ENCODE measurements around the gene CMTM8.
A peak's percentile ranks its signal among the peaks of the same experiment; 100 is the strongest.
"Not testable (repeated sequence)": the region's sequence is repeated elsewhere in the genome, so short reads cannot be mapped to it uniquely, and the experiment has no call there.

CMTM8 gene, protein sequence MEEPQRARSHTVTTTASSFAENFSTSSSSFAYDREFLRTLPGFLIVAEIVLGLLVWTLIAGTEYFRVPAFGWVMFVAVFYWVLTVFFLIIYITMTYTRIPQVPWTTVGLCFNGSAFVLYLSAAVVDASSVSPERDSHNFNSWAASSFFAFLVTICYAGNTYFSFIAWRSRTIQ

GRCh38 chr3:32238453-32239306, at the start of gene CMTM8:
Gene CMTM8 (plus strand): TSS chr3:32238680. CDS start chr3:32238973, 293 bp downstream.
- peak; percentile 62 for DNase-seq

- DNase-seq = no peak
Measured at GRCh38 chr3:32189693-32190092, 48.8 kb upstream of the CMTM8 start.

DNA sequence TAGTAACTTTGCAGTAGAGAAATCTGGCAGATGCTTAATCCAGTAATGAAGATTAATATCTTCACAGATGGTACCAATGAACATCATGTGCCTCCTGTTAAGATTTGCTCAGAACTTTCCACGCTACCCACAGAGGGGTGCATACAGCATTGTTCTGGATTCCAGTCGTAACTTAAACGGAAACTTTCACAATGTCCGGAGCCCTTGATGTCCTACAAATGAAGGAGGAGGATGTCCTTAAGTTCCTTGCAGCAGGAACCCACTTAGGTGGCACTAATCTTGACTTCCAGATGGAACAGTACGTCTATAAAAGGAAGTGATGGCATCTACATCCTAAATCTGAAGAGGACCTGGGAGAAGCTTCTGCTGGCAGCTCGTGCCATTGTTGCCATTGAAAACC, 47.9 kb upstream of the CMTM8 start:
- not testable (repeated sequence) for DNase-seq

DNA sequence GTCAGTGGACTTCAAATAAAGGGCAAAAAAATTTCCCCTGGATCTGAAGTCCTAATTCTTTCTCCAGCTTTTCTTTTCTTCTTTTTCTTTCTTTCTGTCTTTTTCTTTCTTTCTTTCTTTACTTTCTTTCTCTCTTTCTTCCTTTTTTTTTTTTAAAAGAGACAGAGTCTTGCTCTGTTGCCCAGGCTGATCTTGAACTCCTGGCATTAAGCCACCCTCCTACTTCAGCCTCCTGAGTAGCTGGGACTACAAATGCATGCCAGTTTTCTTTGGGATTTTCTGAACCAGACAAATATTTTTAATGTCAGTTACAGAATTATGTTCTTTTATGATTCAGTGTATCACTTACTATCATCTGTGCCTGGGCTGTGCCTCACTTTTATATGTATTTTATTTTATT, 45.4 kb upstream of the CMTM8 start:
- no peak for DNase-seq

GRCh38 chr3:32194653-32195052, 43.8 kb upstream of the CMTM8 start:
- no peak for DNase-seq

DNA sequence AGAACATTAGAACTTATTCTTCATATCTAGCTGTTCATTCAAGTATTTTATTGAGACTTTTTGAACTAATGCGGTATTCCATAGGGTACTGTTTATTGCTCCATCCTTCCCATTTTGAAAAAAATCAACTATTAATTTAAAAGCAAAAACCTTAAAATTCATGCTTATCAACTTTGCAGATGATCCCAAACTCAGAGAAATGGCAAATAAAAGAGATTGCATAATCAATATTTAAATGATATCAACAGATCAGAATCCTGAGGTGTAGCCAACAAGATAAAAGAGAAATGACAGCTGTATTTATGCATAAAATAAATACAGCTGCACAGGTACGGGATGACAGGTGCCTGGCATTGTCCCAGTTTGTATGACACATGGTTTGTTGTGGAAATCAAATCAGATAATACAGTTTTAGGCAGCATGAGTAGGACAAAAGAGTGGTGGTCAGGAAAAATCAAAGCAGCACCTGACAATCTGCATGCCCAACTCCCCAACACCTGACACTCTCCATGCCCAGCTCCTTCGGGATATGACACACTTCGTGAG, 42.4 kb upstream of the CMTM8 start:
- no peak for DNase-seq

- no peak for DNase-seq
Measured at GRCh38 chr3:32197991-32198390, 40.5 kb upstream of the CMTM8 start.

DNA sequence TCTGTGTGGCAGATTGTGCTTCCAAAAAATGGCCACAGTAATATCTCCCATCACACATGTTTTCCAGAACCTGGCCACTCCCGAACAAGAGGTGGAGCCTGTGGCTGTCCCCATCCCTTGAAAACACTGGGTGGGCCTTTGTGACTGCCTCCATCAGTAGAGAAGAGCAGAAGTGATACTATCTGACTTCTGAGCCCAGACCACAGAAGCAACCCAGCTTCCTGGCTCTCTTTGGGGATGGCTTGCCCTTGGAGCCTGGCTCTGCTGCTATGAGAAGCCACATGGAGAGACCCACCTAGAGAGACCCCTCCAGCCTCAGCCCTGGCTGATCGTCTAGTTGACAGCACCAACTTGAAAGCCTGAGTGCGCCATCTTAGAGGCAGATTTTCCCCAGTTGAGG, 39.8 kb upstream of the CMTM8 start:
- no peak for DNase-seq

- DNase-seq = no peak
Measured at GRCh38 chr3:32200490-32200889, 38.0 kb upstream of the CMTM8 start.

DNA sequence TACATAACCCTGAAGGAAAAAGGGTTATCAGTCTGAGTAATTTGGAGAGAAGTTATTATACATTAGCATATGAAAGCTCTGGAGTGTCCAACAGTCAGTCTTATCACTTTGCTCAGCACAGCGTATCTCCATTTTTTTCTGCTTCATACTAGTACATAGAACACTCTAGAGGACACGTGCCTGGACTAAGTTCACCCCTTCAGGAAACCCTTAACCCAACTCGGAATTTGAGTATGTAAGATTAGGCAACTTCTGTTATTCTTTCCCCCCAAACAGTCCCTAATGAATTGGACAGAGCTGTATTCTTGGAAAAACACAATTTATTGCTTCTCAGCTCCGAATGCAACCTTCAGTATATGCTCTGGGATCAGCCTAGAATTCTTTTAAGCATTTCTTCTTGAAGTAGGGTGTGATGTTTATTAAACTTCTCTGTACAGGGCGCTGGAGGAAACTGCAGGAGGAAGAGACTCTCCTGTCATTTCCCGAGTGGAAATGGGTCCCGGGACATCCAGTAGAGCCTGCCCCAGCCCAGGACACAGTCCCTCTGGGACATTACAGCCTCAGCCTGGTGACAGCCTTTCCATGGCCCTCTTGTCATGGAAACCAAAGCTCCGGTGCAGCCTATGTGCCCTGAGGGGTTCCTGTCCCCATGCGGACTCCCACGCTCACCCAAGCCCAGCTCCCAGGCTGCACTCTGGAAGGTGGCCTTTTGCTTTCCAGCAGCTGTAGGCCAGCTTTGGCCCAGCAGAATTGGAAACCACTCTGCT, 37.3 kb upstream of the CMTM8 start:
- no peak for DNase-seq

DNA sequence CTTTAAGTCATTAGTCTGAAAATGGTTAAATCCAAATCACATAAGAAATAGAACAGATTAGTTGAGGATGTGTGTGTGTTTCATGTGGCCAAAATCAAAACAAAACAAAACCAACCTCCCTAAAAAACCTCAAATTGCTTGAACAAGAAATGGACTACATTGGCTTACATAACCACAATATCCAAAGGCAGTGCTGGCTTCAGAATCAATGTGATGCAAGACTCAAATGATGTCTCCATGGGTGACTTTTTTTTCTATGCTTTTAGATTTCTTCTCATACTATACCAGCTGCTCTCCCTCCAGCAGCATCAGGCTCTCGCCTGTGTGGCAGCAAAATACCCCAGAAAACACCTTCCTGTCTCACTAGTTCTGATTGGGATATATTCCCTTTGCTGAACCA, 36.0 kb upstream of the CMTM8 start:
- DNase-seq = no peak

DNA sequence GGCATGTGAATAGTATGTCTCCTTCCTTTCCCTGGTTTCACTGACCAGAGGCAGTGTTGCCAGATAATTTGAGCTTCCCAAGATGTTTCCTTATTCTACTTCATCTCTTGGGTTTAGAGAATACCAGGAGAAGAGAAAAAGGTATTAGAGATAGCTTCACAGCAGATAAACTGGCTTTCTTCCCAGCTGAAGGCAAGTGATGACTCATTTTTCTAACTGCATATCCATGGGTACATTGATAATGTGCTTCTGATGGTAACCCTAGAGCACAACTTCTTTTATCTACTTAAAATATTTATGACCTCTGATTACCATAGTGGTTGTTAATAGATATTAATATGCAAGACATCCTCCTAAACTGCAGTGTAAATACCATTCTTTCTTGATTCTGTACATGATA, 34.6 kb upstream of the CMTM8 start:
- DNase-seq = no peak

GRCh38 chr3:32208447-32208846, 30.0 kb upstream of the CMTM8 start:
- DNase-seq = no peak

- no peak for DNase-seq
Measured at GRCh38 chr3:32215185-32215584, 23.3 kb upstream of the CMTM8 start.

- DNase-seq = no peak
Measured at GRCh38 chr3:32216172-32216783, 22.2 kb upstream of the CMTM8 start.

- DNase-seq = no peak
Measured at GRCh38 chr3:32217339-32217738, 21.1 kb upstream of the CMTM8 start.

DNA sequence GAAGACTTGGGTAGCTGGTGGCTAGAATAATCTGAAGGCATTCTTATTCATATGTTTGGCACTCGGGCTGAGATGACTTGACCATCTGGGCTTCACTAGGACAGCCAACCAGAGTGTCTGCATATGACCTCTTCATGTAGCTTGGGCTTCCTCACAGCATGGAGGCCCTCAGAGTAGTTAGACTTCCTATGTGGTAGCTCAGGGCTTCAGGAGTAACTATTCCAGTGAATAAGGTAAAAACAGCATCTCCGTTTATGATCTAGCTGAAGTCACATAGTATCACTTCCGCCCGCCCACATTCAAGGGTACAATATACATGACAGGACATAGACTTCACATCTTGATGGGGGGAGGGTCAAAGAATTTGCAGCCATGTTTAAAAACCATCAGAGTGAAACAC, 18.9 kb upstream of the CMTM8 start:
- DNase-seq = no peak

- DNase-seq = no peak
Measured at GRCh38 chr3:32220006-32220405, 18.5 kb upstream of the CMTM8 start.

DNA sequence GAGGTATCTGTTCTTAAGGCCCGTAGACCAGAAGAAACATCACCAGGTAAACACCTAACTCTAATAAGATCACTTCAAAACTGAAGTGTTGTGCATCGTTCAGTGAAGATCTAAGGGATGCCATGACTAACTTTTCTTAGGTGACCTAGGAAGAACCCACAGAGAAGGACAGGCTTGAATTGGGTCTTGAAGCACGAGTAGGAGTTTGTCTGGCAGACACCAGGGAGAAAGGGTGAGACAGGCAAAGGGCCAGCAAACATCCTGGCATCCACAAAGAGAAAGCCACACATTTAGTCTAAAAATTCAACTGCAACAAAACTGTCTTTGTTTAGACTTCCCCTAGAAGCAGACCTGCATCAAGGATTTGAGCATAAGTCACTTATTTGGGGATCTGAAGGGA, 15.5 kb upstream of the CMTM8 start:
- DNase-seq = no peak

DNA sequence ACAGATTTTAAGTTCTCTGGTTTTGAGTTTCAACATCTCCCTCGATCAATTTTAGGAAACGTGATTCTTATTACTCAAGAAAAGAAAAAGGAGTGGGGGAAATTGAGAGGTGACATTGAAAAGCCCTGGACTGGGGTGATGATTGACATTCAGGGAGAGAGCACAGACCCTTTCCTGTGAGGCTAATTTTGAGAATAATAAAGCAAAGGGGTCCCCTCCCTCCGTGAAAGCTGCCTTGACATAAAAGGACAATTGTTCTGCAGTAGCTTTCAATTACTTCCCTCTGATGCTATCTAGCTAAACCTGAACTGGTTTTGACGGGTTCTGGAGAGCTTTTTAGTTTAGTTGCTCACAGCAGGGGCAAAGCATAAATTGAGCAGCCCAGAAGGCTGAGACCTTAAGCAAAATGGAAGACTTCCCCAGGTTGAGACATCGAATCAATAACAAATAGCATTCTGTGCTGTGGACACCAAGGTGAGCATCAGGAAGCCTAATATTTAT, 14.4 kb upstream of the CMTM8 start:
- no peak for DNase-seq

- DNase-seq = no peak
Measured at GRCh38 chr3:32226875-32227500, 11.5 kb upstream of the CMTM8 start.

GRCh38 chr3:32228743-32229142, 9.7 kb upstream of the CMTM8 start:
- not testable (repeated sequence) for DNase-seq

Measured in stimulated activated naive CD4-positive, alpha-beta T cell treated with Interleukin-2 at 50 U/mL for 16 hours (primary cell).